HG02970 (cell line): ENCODE data around the gene AP2B1.
"Not testable (repeated sequence)": the region's sequence is repeated elsewhere in the genome, so short reads cannot be mapped to it uniquely, and the experiment has no call there.

Experiments used
- ATAC-seq: cut with Tn5 transposase; IDR thresholded peaks from one replicate; pipeline ENCODE4 v1.9.1; 2021; ENCODE audit warnings: mild to moderate bottlenecking, moderate library complexity, moderate number of reproducible peaks; ENCODE audit not compliant: unreplicated experiment, low FRiP score

Gene AP2B1

DNA sequence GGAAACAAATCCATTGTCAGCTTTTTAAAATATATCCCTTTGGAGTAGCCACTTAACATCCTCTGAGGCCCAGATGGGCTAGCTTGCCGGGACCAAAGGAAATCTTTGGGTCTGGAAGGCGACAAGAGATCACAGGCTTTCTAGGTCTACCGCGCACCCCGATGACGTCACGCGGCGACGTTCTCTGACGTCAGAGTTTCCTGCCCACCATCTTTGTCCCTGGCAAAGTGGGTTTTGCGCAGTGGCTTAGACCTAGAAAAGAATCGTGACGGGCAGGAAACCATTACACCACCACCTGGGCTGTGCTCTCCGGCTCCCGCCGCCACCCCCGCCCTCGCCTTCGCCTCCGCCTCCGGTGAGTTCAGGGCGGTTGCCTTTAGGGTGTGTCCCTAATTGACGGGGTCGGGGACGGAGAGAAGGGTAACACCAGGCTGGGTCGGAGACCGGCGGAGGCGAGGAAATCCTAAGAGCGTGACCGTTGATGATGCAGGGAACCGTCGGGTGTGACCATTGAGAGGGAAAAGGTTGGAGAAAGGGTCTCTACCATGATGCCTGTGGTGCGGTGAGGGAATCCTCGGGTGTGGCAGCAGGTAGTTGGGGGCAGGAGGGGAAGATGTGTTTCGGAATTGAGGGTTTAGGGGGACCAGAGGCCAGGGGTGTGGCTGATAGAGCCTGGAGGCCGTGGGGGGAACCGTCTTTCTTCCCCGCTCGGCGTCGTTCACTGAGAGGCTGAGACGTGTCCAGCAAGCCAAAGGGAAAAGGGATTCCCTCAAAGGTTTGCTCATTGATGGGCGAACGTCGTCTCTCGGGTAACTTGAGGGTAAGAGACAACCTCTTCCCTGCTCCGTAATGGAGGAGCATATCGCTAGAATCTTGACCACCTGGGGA, at the start of gene AP2B1:
TSS of gene AP2B1 (plus strand) at position 249 of the 888 bp plus-strand sequence. CDS start 6,709 bp downstream, outside the sequence.
- ATAC-seq, result peak; percentile 91

GRCh38 chr17:35537601-35538141, 49.5 kb upstream of the AP2B1 start, which contains the start of gene SLFN12L:
Gene SLFN12L (minus strand): TSS chr17:35537678. CDS start chr17:35522364, 15,314 bp downstream.
- ATAC-seq, result no peak

DNA sequence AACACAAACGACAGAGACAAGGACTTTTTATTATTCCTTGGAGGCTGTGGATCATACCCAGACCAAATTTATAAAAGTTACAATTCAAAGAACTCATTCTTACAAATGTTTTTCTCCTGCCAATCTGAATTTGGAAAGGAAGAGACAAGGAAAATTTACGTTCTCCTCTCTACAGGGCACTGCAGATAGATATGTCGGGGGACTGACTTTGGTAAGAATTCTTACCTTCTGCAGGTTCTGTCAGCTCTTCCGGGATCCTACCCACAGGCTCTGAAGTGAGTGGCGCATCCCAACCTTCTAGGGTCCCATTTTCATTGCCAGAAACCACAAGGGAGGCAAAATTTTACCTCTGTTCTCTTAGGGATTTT, 47.5 kb upstream of the AP2B1 start:
- ATAC-seq, result no peak

- no peak for ATAC-seq
These were observed 46.3 kb upstream of the AP2B1 start for GRCh38 chr17:35540589-35541404.

DNA sequence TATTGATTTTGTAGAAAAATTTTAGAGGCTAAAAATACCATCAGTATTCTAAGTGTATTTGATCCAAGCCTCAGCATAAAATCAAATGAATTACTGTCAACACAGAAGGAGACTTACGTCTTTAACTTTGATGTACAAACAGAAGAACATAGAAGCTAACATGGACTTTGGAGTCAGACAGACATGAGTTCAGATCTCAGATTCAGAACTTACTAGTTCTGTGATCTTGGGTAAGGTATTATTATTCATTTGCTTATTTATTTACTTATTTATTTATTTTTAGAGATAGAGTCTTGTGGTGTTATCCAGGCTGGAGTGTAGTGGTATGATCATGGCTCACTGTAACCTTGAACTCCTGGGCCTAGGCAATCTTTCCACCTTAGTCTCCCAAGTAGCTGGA, 45.7 kb upstream of the AP2B1 start:
- no peak for ATAC-seq

GRCh38 chr17:35542990-35543389, 44.1 kb upstream of the AP2B1 start:
- ATAC-seq, result no peak

DNA sequence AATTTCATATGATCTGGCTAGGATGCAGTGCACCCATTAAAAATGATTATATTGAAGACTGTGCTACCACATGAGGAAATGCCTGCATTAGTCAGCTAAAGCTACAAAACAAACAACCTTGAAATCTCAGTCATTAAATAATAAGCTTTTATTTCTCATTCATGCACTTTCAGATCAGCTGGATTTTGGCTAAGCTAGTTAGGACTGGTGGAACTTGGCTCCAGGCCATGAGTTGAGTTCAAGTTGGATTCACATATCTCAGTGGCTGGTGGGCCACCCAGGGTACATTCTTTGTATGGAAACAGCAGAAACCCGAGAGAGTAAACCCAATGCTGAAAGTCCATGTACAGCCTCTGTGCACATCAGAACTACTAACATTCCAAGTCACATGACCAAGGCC, 43.3 kb upstream of the AP2B1 start:
- no peak for ATAC-seq

DNA sequence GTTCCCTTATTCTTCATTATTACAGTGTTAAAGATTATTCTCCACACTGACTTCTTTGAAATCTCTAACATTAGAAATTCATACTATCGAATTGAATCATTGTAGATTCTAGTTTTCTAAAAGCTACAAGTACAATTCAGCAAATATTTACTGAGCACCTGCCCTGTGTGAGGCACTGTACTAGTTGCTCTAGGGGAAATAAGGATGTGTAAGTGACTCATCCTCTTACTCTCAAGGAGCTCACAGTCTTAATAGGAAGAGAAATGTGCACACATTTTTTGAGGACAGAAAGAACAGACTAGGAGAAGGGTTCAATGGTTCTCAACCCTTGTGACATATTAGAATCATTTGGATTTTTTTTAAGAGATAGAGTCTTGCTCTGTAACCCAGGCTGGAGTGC, 42.0 kb upstream of the AP2B1 start:
- no peak for ATAC-seq

GRCh38 chr17:35546487-35546886, 40.6 kb upstream of the AP2B1 start:
- ATAC-seq, result no peak

- no peak for ATAC-seq
These were observed 38.8 kb upstream of the AP2B1 start for GRCh38 chr17:35548208-35548810.

- no peak for ATAC-seq
These were observed 38.1 kb upstream of the AP2B1 start for GRCh38 chr17:35548978-35549377.

GRCh38 chr17:35553310-35553709, 33.8 kb upstream of the AP2B1 start:
- no peak for ATAC-seq

- no peak for ATAC-seq
These were observed 32.5 kb upstream of the AP2B1 start for GRCh38 chr17:35554668-35555067.

GRCh38 chr17:35555691-35556090, 31.4 kb upstream of the AP2B1 start:
- no peak for ATAC-seq

- no peak for ATAC-seq
These were observed 29.8 kb upstream of the AP2B1 start for GRCh38 chr17:35557353-35557752.

- no peak for ATAC-seq
These were observed 27.5 kb upstream of the AP2B1 start for GRCh38 chr17:35559495-35560210.

DNA sequence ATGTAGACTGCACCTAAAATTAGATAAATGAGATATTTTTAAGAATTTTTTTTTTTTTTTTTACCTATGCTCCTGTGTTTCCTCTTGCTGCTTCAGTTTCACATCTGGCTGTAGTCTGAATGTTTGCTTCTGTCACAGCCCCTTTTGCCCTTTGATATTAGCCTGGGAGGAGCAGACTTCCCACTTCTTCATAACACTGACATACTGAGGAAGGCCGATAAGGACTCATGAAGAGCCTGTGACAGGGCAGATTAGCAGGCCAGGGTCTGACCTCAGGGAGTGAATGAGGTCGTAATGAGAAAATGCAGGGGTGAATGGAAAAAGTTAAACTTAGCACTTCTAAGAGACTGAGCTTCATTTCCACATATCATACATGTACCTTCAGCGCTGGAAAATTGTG, 26.4 kb upstream of the AP2B1 start, which contains the start of gene SLFN14:
TSS of gene SLFN14 (minus strand) at position 117 of the 400 bp plus-strand sequence. CDS start 2,757 bp downstream, outside the sequence.
- no peak for ATAC-seq

DNA sequence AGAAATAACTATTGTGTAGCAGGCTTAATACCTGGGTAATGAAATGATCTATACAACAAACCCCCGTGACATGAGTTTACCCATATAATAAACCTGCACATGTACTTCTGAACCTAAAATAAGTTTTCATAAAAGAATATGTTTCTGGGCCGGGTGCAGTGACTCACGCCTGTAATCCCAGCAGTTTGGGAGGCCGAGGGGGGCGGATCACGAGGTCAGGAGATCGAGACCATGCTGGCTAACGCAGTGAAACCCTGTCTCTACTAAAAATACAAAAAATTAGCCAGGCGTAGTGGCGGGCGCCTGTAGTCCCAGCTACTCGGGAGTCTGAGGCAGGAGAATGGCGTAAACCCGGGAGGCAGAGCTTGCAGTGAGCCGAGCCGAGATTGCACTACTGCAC, 23.9 kb upstream of the AP2B1 start:
- not testable (repeated sequence) for ATAC-seq

GRCh38 chr17:35566968-35567367, 20.2 kb upstream of the AP2B1 start:
- no peak for ATAC-seq

GRCh38 chr17:35568561-35568960, 18.6 kb upstream of the AP2B1 start:
- ATAC-seq, result no peak
